GM12873 (cell line): Measurements from ENCODE around the gene PUSL1.

Experiments
- TF ChIP-seq, protein P1 (sequence below): IDR thresholded peaks from 2 replicates; pipeline ENCODE4 v1.5.1; 2012; ENCODE audit warnings: low read depth, mild to moderate bottlenecking, moderate library complexity, low read length, control low read depth; ENCODE audit not compliant: insufficient read depth; ENCODE audit errors: missing control alignments

PUSL1 gene

DNA sequence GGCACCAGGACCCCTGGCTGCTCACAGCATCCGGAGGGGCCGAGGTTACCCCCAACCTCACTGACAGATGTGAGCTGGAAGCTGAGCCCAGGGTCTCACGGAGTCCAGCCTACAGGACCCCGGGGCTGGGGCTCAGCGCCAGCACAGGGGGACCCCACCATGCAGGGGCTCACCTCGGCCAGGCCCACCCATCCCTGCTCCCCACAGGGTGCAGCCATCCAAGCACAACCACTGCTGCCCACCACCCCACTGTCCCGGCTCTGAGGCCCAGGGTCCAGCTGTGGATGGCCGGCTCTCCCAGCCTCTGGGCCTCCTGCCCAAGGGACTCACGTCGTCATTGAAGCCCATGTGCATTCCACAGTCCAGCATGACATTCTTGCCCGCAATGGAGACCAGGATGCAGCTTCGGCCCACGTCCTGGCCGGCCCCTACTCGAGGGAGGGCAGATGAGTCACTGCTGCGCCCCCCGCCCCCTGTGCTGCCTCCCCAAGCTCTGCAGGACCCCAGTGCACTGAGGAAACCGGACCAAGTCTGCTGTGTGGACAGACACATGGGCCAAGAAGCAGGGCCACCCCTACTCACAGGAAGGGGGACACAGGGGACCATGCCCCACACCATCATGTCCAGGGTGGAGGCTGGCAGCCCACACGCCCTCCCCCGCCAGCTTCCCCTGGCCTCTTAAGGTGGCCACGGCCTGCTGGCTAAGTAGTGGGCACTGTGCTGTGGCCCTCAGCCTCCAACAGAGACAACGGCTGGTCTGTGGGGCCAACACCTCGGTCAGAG, 12.5 kb downstream of the PUSL1 start:
- TF ChIP-seq, protein P1, sequence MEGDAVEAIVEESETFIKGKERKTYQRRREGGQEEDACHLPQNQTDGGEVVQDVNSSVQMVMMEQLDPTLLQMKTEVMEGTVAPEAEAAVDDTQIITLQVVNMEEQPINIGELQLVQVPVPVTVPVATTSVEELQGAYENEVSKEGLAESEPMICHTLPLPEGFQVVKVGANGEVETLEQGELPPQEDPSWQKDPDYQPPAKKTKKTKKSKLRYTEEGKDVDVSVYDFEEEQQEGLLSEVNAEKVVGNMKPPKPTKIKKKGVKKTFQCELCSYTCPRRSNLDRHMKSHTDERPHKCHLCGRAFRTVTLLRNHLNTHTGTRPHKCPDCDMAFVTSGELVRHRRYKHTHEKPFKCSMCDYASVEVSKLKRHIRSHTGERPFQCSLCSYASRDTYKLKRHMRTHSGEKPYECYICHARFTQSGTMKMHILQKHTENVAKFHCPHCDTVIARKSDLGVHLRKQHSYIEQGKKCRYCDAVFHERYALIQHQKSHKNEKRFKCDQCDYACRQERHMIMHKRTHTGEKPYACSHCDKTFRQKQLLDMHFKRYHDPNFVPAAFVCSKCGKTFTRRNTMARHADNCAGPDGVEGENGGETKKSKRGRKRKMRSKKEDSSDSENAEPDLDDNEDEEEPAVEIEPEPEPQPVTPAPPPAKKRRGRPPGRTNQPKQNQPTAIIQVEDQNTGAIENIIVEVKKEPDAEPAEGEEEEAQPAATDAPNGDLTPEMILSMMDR = no peak

DNA sequence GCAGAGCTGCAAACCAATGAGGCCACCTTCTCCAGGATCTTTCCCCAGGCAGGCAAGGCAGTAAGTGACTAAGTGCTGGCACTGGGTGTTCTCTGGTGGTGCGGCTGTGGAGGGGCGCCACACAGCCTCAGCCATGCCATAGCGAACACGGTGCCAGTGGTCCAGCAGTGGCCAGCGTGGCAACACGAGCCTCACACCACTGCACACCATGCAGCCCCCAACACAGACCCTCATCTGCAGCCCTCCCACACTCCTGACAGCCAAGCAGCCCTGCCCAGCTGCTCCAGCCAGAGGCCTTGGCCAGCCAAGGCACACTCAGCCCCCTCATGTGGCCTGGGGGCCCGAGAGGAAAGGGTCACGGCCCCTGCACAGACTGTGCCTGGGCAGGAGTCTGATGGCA, 13.1 kb downstream of the PUSL1 start:
- TF ChIP-seq, protein P1 = no peak

DNA sequence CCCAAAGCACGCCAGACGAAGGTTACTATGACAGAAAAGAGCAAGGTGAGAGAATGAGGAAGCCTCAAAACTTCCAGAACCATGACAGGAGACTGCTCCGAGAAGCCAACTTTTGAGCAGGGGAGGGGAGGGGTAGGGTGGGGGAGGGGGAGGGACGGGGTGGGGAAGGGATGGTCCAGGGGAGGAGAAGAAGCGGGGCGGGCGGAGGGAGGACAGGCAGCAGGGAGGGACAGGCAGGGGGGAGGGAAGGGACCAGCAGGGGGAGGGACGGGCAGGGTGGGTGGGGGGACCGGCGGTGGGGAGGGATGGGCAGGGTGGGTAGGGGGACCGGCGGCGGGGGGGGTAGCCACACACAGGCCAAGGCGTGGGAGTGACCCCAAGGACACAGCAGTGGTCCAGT, 14.0 kb downstream of the PUSL1 start:
- TF ChIP-seq, protein P1 = no peak

DNA sequence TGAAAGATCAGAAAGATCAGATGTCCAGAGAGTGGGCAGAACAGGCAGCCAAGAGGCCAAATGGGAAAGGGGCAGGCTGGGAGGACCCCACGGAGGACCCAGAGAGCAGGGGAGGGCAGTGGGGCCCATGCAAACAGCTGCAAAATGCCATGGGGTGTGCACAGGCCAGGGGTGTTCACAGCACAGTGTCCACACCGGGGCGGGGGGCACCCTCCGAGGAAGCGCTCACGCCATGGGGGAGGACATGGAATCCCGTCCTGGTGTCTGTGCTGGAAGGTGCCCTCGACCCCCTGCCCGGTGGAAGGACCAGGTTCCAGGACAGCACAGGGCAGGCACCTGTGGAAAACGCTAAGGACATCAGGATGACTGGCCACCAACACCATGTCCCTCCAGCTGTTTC, 14.6 kb downstream of the PUSL1 start:
- TF ChIP-seq, protein P1 = no peak

DNA sequence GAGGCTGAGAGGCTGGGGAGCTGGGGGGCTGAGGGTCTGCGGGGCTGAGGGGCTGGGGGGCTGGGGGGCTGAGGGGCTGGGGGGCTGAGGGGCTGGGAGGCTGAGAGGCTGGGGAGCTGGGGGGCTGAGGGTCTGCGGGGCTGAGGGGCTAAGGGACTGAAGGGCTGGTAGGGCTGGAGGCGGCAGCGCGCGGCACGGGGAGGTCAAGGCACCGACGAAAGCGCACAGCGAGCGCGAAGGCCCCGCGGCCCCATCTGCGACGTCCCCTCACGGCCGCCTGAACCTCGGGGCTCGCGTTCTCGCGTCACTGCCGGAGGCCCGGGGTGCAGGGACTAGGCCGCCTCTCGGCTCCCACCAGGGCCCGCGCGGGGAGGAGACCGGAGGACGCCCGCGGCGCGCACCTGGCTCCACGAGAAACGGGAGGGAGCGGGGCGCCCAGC, 15.7 kb downstream of the PUSL1 start:
- TF ChIP-seq, protein P1 = no peak

DNA sequence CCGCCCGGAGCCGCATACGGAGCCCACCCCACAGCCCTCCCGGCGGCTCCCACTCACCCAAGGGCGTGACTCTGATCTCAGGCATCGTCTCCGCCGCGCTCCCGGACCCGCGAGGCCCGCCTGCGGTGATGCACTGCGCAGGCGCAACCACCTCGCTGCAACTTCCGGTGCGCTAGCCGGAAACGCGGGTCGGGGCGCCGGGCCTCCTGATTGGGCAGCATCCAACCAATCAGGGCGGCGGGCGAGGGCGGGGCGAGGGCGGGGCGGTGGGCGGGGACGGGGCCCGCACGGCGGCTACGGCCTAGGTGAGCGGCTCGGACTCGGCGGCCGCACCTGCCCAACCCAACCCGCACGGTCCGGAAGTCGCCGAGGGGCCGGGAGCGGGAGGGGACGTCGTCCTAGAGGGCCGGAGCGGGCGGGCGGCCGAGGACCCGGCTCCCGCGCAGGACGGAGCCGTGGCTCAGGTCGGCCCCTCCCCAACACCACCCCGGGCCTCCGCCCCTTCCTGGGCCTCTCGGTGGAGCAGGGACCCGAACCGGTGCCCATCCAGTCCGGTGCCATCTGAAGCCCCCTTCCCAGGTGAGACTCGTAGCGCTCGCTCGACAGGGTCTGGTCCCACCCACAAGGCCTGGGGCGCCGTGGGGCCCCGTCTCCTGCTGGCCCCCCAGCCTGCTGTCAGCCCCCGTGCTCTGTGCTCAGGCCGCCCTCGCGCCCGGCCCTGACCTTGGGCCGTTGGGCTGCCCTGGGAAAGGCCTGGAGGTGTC, 16.3 kb downstream of the PUSL1 start, which contains the start of the genes CPTP and INTS11:
TSS of gene CPTP (plus strand) at position 279 of the 764 bp plus-strand sequence. CDS start 2,109 bp downstream, outside the sequence.
TSS of gene INTS11 (minus strand) at position 137 of the 764 bp plus-strand sequence. CDS start at position 85, 52 bp downstream.
- TF ChIP-seq, protein P1 = no peak
